ENCODE results near the gene STXBP3. TPM values are rescaled to one million over a fixed set of nuclear protein-coding genes. Genes with fewer than 3 reads are reported as not detected.

STXBP3 gene
- total and polyA plus RNA-seq, 8 donors: 19.1 to 50.7 (median 26.6) TPM

- FAIRE-seq (no peak), ATAC-seq (no peak), DNase-seq (no peak)
- H3K4me3 ChIP-seq: no peak overlapping the region
- no peaks in the 10 kb centered on the region for H3K36me3 ChIP-seq
- no peak for TF ChIP-seq CTCF (IDR thresholded peaks at IDR 0.05)
- no peaks in the 10 kb centered on the region for H3K27me3 ChIP-seq
- no peak overlapping the region for H3K27ac ChIP-seq
- 57 to 66% methylated on average over 5 of the region's 5 CpGs for WGBS, 2 donors
- intact Hi-C loops (cut with DNase I): no loop called here
- no peaks in the 10 kb centered on the region for H3K9me3 ChIP-seq
- peaks cover 0 to 3% (median 0%) of the 10 kb centered on the region in 3 donors for H3K4me1 ChIP-seq
Measured at GRCh38 chr1:108715932-108716331, 30.5 kb upstream of the STXBP3 start.

- Histone ChIP-seq H3K4me3 (no peak overlapping the region), H3K36me3 (no peaks in the 10 kb centered on the region), H3K27ac (no peak overlapping the region), H3K9me3 (no peaks in the 10 kb centered on the region), H3K4me1 (peaks cover 0 to 3% (median 0%) of the 10 kb centered on the region in 3 donors), H3K27me3 (no peaks in the 10 kb centered on the region)
- no peak for TF ChIP-seq CTCF (IDR thresholded peaks at IDR 0.05)
- FAIRE-seq: no peak
- peak in 1 of 4 donors; percentile 46 for ATAC-seq
- WGBS, 2 donors: 56 to 59% methylated on average over 2 of the region's 2 CpGs
- no peak for DNase-seq
- intact Hi-C loops (cut with DNase I): no loop called here
Measured at GRCh38 chr1:108716437-108717230, 29.8 kb upstream of the STXBP3 start.

- FAIRE-seq: no peak
Measured at GRCh38 chr1:108717774-108718316, 28.6 kb upstream of the STXBP3 start.

GRCh38 chr1:108718927-108719655 is 27.4 kb upstream of the STXBP3 start:
- ATAC-seq: peak in 1 of 4 donors; percentile 12
- H3K4me1 ChIP-seq: peaks cover 0 to 3% (median 0%) of the 10 kb centered on the region in 3 donors
- H3K27ac ChIP-seq: no peak overlapping the region
- TF ChIP-seq CTCF (IDR thresholded peaks at IDR 0.05): no peak
- no peak for DNase-seq
- no peaks in the 10 kb centered on the region for H3K9me3 ChIP-seq
- no peaks in the 10 kb centered on the region for H3K36me3 ChIP-seq
- H3K27me3 ChIP-seq: no peaks in the 10 kb centered on the region
- no peak for FAIRE-seq
- 52 to 53% methylated on average over 6 of the region's 6 CpGs for WGBS, 2 donors
- intact Hi-C loops (cut with DNase I): no loop called here
- H3K4me3 ChIP-seq: no peak overlapping the region

More at GRCh38 chr1:108717774-108718316, 28.6 kb upstream of the STXBP3 start:
- no peak for DNase-seq
- H3K4me3 ChIP-seq: no peak overlapping the region
- no peaks in the 10 kb centered on the region for H3K36me3 ChIP-seq
- no peaks in the 10 kb centered on the region for H3K9me3 ChIP-seq
- WGBS, 2 donors: 75 to 87% methylated on average over 9 of the region's 9 CpGs
- intact Hi-C loops (cut with DNase I): no loop called here
- peaks cover 0 to 3% (median 0%) of the 10 kb centered on the region in 3 donors for H3K4me1 ChIP-seq
- no peak overlapping the region for H3K27ac ChIP-seq
- TF ChIP-seq CTCF (IDR thresholded peaks at IDR 0.05): no peak
- no peaks in the 10 kb centered on the region for H3K27me3 ChIP-seq
- no peak for ATAC-seq
